Body of pancreas (tissue), 4 donors: ENCODE measurements around the gene DCD.

Source experiments
- POLR2A ChIP-seq, 3 donors: fragments of 450-650 bp; IDR thresholded peaks; one replicate each; pipeline ENCODE4 v1.6.1; 2016; ENCODE audit warnings: antibody characterized with exemption in 3 of 3, mild to moderate bottlenecking in 2 of 3
- TF ChIP-seq, protein P1 (sequence below), 7 experiments: fragments of 450-650 bp in 4 of 7; fragments of 200-600 bp in 3 of 7; sonication (generic) in 3 of 7; IDR thresholded peaks; one replicate each; pipeline ENCODE4 v1.5.1; 2016 to 2019; ENCODE audit warnings: antibody characterized with exemption in 7 of 7

DNA sequence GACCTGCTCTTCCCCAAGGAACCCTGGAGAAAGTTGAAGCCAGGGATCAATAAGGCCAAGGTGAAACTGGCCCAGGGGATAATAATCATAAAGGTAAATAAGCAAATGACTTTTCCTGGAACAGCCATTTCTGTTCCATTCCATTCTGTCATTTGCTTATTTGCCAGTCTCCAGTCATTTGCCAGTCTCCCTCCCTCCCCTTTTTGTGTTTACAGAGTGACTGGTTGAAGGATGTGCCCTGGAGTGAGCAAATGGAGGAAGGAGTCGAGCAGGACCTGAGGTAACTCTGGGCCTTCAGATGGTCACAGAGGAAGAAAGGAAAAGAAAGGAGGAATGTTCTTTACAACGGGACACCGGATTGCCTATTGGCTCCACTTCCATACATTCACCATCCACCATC, 17.8 kb upstream of the DCD start:
- TF ChIP-seq, protein P1, sequence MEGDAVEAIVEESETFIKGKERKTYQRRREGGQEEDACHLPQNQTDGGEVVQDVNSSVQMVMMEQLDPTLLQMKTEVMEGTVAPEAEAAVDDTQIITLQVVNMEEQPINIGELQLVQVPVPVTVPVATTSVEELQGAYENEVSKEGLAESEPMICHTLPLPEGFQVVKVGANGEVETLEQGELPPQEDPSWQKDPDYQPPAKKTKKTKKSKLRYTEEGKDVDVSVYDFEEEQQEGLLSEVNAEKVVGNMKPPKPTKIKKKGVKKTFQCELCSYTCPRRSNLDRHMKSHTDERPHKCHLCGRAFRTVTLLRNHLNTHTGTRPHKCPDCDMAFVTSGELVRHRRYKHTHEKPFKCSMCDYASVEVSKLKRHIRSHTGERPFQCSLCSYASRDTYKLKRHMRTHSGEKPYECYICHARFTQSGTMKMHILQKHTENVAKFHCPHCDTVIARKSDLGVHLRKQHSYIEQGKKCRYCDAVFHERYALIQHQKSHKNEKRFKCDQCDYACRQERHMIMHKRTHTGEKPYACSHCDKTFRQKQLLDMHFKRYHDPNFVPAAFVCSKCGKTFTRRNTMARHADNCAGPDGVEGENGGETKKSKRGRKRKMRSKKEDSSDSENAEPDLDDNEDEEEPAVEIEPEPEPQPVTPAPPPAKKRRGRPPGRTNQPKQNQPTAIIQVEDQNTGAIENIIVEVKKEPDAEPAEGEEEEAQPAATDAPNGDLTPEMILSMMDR (IDR thresholded peaks at IDR 0.05), result no peak
- TF ChIP-seq POLR2A (IDR thresholded peaks at IDR 0.05), result no peak
